Right kidney (tissue), 1 donor: Measurements from ENCODE around the gene C11orf97.
A peak's percentile ranks its signal among the peaks of the same experiment; 100 is the strongest.
"Not testable (repeated sequence)": the region's sequence is repeated elsewhere in the genome, so short reads cannot be mapped to it uniquely, and the experiment has no call there.

Source experiments
- DNase-seq: peaks from one replicate; pipeline ENCODE4 v3.0.0-alpha.2; 2016

C11orf97 gene

GRCh38 chr11:94525546-94526324 is 13.5 kb downstream of the C11orf97 start:
- peak; percentile 43 for DNase-seq

GRCh38 chr11:94526645-94527438 is 14.6 kb downstream of the C11orf97 start:
- DNase-seq = no peak

DNA sequence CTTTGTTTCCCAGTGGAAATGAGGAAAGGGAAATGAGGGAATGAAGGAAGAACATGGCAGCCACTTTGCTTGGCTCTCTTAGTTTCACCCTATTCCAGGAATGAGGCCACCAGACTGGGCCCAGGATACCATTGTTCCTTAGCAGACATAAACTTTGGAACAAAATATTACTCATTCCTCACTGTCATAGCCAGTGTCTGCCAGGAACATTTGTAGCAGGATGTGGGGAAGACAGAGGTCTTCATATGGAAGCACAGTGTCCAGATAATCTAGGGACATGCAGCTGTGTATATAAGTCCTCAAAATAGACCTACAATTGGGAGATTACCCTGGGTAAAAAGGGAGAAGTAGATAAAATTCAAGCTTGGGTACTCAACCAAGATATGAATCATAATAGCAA is 16.3 kb downstream of the C11orf97 start:
- DNase-seq = no peak

- no peak for DNase-seq
Observed at GRCh38 chr11:94532211-94532610, 19.9 kb downstream of the C11orf97 start.

DNA sequence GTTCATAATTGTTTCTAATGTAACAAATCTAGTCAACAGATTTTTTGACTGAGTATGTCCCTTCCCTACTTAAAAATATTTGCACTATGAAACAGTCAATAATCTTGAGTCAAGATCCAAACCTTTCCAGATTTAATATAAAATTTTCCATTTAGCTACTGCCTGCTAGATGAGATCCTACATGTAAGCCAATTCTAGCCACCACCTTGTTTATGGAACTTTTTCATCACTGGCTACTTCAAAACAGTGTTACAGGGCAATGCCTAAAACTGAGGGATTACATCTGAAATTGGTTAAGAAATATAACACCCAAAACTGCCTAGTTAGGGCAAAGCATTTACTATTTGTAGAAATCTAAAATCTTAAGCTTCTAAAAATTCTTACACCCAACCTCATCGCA is 20.9 kb downstream of the C11orf97 start:
- no peak for DNase-seq

GRCh38 chr11:94533696-94534630 is 21.7 kb downstream of the C11orf97 start:
- DNase-seq = no peak

DNA sequence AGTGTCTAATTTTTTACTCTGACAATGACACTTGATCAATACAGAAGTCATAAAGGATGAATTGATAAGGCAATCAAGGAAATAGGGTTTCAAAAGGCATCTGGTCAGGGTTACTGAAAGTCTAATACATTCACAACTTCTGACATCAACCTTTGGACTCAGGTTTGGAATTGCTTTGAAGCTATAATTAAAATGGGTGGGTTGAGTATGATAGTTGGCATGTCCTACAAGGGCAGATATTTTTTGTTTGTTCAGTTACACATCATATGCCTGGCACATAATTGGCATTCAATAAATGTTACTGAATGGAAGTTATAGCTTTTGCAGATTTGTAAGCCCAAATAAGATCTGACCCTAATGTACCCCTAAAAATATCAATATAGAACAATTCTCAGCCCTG is 24.1 kb downstream of the C11orf97 start:
- DNase-seq = no peak

DNA sequence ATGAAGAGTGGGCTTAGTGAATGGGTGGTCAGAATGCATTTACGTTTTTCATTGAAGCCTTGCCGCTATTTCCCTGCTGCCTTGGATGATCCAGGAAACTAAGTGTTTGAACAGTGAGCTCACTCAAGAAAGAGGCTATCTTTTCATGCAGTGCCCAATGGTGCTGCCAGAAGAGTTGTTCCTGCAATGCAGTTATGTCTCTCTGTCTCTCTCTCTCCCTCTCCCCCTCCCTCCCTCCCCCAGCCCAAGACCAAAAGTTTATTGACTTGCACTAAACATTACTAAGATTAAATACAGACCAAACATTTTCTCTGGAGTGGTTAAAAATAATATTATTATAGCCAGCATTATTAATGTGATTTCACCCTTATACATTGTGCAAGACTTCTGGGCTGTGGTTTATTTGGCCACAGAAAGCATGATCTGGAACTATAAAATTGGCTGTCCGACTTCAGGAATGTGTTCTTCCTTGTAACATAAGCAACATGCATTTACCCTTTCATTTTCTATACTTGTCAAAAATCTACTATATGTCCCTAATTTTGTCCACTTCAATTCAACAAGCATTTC is 24.9 kb downstream of the C11orf97 start:
- no peak for DNase-seq

DNA sequence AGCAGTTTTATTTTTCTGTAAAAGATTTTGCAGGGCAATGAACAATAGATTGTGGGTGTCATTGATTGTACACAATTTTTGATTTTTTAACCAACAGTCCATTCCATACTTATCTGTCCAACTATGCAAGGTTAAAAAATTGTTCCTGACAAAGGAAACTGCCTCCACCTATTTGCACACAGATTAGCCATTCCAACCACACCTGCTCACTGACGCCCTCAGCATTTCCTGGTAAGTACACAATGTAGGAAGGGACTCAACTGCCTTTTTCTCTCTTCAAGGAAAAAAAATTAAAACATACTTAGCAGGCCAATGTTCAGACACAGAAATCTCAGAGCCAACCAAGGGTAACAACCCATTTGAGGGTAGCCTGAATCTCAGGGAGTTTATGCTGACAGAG is 27.2 kb downstream of the C11orf97 start:
- no peak for DNase-seq

DNA sequence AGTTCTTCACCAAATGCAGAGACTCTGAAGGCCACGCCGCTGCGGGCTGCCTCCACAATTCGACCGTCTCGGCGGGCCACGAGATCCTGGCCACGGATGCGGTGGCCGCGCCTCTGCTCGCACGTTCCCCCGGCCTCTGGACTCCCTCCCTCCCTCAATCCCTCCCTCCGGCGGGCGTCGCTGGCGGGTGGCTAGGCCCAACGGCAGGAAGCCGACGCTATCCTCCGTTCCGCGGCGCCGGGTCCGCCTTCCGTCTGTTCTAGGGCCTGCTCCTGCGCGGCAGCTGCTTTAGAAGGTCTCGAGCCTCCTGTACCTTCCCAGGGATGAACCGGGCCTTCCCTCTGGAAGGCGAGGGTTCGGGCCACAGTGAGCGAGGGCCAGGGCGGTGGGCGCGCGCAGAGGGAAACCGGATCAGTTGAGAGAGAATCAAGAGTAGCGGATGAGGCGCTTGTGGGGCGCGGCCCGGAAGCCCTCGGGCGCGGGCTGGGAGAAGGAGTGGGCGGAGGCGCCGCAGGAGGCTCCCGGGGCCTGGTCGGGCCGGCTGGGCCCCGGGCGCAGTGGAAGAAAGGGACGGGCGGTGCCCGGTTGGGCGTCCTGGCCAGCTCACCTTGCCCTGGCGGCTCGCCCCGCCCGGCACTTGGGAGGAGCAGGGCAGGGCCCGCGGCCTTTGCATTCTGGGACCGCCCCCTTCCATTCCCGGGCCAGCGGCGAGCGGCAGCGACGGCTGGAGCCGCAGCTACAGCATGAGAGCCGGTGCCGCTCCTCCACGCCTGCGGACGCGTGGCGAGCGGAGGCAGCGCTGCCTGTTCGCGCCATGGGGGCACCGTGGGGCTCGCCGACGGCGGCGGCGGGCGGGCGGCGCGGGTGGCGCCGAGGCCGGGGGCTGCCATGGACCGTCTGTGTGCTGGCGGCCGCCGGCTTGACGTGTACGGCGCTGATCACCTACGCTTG is 31.7 kb downstream of the C11orf97 start, which contains the start of gene FUT4:
Gene FUT4 (plus strand): TSS at position 227 of the 951 bp plus-strand sequence. CDS start 213 bp downstream, at position 440.
- DNase-seq = peak; percentile 99

- DNase-seq = peak; percentile 84
Observed at GRCh38 chr11:94544646-94545263, 32.5 kb downstream of the C11orf97 start.

DNA sequence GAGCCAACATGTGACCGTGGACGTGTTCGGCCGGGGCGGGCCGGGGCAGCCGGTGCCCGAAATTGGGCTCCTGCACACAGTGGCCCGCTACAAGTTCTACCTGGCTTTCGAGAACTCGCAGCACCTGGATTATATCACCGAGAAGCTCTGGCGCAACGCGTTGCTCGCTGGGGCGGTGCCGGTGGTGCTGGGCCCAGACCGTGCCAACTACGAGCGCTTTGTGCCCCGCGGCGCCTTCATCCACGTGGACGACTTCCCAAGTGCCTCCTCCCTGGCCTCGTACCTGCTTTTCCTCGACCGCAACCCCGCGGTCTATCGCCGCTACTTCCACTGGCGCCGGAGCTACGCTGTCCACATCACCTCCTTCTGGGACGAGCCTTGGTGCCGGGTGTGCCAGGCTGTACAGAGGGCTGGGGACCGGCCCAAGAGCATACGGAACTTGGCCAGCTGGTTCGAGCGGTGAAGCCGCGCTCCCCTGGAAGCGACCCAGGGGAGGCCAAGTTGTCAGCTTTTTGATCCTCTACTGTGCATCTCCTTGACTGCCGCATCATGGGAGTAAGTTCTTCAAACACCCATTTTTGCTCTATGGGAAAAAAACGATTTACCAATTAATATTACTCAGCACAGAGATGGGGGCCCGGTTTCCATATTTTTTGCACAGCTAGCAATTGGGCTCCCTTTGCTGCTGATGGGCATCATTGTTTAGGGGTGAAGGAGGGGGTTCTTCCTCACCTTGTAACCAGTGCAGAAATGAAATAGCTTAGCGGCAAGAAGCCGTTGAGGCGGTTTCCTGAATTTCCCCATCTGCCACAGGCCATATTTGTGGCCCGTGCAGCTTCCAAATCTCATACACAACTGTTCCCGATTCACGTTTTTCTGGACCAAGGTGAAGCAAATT is 33.3 kb downstream of the C11orf97 start:
- DNase-seq = peak; percentile 10

DNA sequence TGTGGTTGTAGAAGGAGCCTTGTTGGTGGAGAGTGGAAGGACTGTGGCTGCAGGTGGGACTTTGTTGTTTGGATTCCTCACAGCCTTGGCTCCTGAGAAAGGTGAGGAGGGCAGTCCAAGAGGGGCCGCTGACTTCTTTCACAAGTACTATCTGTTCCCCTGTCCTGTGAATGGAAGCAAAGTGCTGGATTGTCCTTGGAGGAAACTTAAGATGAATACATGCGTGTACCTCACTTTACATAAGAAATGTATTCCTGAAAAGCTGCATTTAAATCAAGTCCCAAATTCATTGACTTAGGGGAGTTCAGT is 33.9 kb downstream of the C11orf97 start:
- DNase-seq = no peak

GRCh38 chr11:94546886-94547285 is 34.6 kb downstream of the C11orf97 start:
- DNase-seq = peak; percentile 6

DNA sequence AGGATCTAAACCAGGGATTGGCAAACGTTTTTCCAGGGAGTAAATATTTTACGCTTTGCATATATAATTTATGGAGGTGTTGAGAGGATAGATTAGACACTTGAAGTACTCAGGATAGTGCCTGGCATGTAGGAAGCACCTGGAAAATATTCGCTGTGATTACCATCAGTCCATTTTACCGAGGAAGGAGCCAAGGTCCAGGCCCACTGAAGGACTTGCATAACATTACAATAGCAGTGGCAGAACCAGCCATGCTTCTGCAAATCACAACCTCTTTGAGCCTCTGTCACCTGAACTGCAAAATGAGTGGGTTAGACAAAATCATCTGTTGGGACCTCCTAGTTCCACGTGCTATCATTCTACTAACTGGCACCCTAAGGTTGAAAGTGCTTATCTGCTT is 36.9 kb downstream of the C11orf97 start:
- DNase-seq = no peak

- DNase-seq = no peak
Observed at GRCh38 chr11:94550513-94550912, 38.3 kb downstream of the C11orf97 start.

DNA sequence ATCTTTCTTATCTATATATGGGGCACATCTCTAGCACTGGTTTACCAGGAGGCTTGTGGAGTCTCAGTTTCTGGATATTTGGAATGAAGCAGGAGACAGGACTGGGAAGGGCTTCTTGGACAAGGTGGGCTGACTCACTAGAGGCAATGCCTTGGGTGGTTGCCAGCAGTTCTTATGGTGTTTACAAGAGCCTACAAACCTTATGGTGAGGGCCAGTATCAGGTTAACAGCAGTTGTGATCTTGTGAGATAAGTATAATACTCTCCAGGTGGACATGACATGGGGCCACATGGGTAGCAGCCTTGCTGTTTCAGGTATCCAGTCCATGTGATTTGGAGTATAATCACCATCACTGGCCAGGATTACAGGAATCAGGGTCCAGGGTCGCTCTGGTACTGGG is 41.7 kb downstream of the C11orf97 start:
- no peak for DNase-seq

DNA sequence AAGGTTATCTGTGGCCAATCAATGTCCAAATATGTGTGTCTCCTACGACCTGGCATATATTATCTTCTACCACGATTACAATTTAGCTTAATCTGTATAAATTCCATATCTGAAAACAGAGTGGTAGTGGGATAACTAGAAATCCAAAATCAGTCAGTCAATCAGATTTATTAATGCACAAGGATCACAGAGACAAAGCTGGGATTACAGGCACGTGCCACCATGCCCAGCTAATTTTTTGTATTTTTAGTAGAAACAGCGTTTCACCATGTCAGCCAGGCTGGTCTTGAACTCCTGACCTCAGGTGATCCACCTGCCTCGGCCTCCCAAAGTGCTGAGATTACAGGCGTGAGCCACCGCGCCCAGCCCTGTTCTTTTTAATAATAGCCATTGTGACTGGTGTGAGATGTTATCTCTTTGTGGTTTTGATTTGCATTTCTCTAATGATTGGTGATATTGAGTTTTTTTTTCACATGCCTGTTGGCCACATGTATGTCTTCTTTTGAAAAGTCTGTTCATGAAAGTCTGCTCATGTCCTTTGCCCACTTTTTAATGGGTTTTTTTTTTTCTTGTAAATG is 43.6 kb downstream of the C11orf97 start:
- DNase-seq = not testable (repeated sequence)

DNA sequence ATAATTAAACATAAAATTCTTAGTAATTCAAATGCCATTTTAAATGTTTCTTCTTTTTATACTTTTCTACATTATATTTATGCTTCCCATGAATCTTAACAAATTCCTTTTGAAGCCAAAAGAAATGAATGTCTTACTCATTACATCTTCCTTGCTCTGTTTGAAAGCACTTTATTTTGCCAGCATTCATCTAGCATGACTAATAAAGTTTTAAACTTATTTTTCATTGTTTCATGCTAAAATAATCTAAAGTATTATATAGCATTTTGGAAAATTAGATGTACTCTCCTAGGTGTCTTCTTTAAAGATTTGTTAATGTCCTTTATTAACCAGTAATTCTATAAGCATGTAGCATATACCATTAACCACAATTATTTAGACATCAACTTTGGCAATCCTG is 45.2 kb downstream of the C11orf97 start:
- DNase-seq = no peak
